ENCODE measurements around the gene CGB3. TPM values are rescaled to one million over a fixed set of nuclear protein-coding genes. Genes with fewer than 3 reads are reported as not detected.
"Not testable (repeated sequence)": the region's sequence is repeated elsewhere in the genome, so short reads cannot be mapped to it uniquely, and the experiment has no call there.

CGB3 gene
- total RNA-seq, 2 experiments from 2014 or later = not detected

DNA sequence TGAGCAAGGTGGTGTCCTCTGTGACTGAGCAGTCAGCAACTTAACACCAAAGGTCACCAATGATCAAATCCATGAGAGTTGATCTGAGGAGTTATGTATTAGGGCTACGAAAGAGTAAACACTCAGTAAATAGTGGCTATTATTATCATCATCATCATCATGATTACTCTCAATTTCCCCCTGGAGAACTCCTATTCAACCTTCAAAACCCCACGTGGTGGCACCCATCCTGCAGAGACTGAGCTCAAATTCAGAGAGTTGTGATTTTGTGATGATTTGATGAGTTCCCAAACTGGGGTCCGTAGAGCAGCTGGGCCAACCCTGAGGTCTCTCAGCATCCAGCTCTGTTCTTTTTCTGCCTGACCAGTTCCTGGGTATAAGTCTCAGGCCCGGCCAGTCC lies 25.7 kb upstream of the CGB3 start:
- DNase-seq (ENCODE audit: low spot score); H3K9me2 ChIP-seq (ENCODE audit: insufficient read depth, low read length); H3K4me1 ChIP-seq (ENCODE audit: insufficient read depth, low read length, poor library complexity, severe bottlenecking); H3K4me2 ChIP-seq (ENCODE audit: low read length); intact Hi-C loops (cut with micrococcal nuclease; ENCODE audit: unreplicated experiment); POLR2A ChIA-PET; H3K9me3 ChIP-seq (ENCODE audit: low read length); BruUV-seq (replicated peaks); H3K79me2 ChIP-seq (ENCODE audit: insufficient read depth, low read depth, low read length); CTCF ChIA-PET (ENCODE audit: unreplicated experiment); H3K27ac ChIP-seq (ENCODE audit: low read depth, low read length, poor library complexity, severe bottlenecking); H2AFZ ChIP-seq (ENCODE audit: low read length); H3K36me3 ChIP-seq (ENCODE audit: insufficient read depth, low read length); H3K4me3 ChIP-seq (ENCODE audit: low read depth, low read length, poor library complexity, severe bottlenecking); H4K20me1 ChIP-seq (ENCODE audit: insufficient read depth, low read length): not testable (repeated sequence)

DNA sequence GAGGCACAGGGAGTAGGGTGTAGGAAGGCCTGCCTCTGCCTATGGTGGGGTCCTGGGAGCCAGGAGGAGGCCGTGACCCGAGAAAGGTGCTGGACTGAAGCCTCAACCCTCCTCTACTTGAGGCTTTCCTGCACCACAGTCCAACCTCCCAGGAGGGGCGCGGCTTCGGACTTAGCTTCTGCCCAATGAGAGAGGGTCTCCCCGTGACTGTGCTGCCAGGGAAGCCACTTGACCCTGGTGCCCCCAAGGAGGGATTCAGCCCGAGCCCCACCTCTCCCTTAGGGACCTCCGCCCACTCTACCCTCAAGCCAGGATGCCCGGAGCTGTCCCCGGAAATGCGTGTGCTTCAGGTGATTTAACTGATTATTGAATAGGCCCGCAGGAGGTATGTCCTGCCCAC lies 24.9 kb upstream of the CGB3 start, which contains the start of gene CGB8:
Gene CGB8, minus strand, starts transcription at position 101 of the 400 bp plus-strand sequence. CDS start 372 bp downstream, outside the sequence.
- H3K36me3 ChIP-seq (ENCODE audit: insufficient read depth, low read length); H3K9me3 ChIP-seq (ENCODE audit: low read length); H3K4me2 ChIP-seq (ENCODE audit: low read length); CTCF ChIA-PET (ENCODE audit: unreplicated experiment); H3K27ac ChIP-seq (ENCODE audit: low read depth, low read length, poor library complexity, severe bottlenecking); POLR2A ChIA-PET; H3K4me3 ChIP-seq (ENCODE audit: low read depth, low read length, poor library complexity, severe bottlenecking); DNase-seq (ENCODE audit: low spot score); H3K9me2 ChIP-seq (ENCODE audit: insufficient read depth, low read length); H4K20me1 ChIP-seq (ENCODE audit: insufficient read depth, low read length); H2AFZ ChIP-seq (ENCODE audit: low read length); H3K4me1 ChIP-seq (ENCODE audit: insufficient read depth, low read length, poor library complexity, severe bottlenecking); H3K79me2 ChIP-seq (ENCODE audit: insufficient read depth, low read depth, low read length); intact Hi-C loops (cut with micrococcal nuclease; ENCODE audit: unreplicated experiment); BruUV-seq (replicated peaks): not testable (repeated sequence)

DNA sequence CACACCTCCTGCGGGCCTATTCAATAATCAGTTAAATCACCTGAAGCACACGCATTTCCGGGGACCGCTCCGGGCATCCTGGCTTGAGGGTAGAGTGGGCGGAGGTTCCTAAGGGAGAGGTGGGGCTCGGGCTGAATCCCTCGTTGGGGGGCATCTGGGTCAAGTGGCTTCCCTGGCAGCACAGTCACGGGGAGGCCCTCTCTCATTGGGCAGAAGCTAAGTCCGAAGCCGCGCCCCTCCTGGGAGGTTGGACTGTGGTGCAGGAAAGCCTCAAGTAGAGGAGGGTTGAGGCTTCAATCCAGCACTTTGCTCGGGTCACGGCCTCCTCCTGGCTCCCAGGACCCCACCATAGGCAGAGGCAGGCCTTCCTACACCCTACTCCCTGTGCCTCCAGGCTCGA lies 19.4 kb upstream of the CGB3 start, which contains the start of gene CGB5:
Gene CGB5, plus strand, starts transcription at position 301 of the 400 bp plus-strand sequence. CDS start 362 bp downstream, outside the sequence.
- DNase-seq (ENCODE audit: low spot score); H3K36me3 ChIP-seq (ENCODE audit: insufficient read depth, low read length); H3K9me3 ChIP-seq (ENCODE audit: low read length); BruUV-seq (replicated peaks); H4K20me1 ChIP-seq (ENCODE audit: insufficient read depth, low read length); H3K79me2 ChIP-seq (ENCODE audit: insufficient read depth, low read depth, low read length); H3K4me2 ChIP-seq (ENCODE audit: low read length); POLR2A ChIA-PET; CTCF ChIA-PET (ENCODE audit: unreplicated experiment); intact Hi-C loops (cut with micrococcal nuclease; ENCODE audit: unreplicated experiment); H2AFZ ChIP-seq (ENCODE audit: low read length); H3K4me1 ChIP-seq (ENCODE audit: insufficient read depth, low read length, poor library complexity, severe bottlenecking); H3K4me3 ChIP-seq (ENCODE audit: low read depth, low read length, poor library complexity, severe bottlenecking); H3K27ac ChIP-seq (ENCODE audit: low read depth, low read length, poor library complexity, severe bottlenecking); H3K9me2 ChIP-seq (ENCODE audit: insufficient read depth, low read length): not testable (repeated sequence)

DNA sequence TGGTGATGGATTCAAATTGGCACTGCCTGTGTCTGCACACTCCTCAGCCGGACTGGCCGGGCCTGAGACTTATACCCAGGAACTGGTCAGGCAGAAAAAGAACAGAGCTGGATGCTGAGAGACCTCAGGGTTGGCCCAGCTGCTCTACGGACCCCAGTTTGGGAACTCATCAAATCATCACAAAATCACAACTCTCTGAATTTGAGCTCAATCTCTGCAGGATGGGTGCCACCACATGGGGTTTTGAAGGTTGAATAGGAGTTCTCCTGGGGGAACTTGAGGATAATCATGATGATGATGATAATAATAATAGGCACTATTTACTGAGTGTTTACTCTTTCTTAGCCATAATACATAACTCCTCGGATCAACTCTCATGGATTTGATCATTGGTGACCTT lies 18.5 kb upstream of the CGB3 start:
- BruUV-seq (replicated peaks); H4K20me1 ChIP-seq (ENCODE audit: insufficient read depth, low read length); H3K36me3 ChIP-seq (ENCODE audit: insufficient read depth, low read length); H3K9me2 ChIP-seq (ENCODE audit: insufficient read depth, low read length); H3K4me1 ChIP-seq (ENCODE audit: insufficient read depth, low read length, poor library complexity, severe bottlenecking); H3K4me3 ChIP-seq (ENCODE audit: low read depth, low read length, poor library complexity, severe bottlenecking); CTCF ChIA-PET (ENCODE audit: unreplicated experiment); H3K4me2 ChIP-seq (ENCODE audit: low read length); DNase-seq (ENCODE audit: low spot score); H2AFZ ChIP-seq (ENCODE audit: low read length); intact Hi-C loops (cut with micrococcal nuclease; ENCODE audit: unreplicated experiment); H3K9me3 ChIP-seq (ENCODE audit: low read length); H3K79me2 ChIP-seq (ENCODE audit: insufficient read depth, low read depth, low read length); H3K27ac ChIP-seq (ENCODE audit: low read depth, low read length, poor library complexity, severe bottlenecking); POLR2A ChIA-PET: not testable (repeated sequence)

DNA sequence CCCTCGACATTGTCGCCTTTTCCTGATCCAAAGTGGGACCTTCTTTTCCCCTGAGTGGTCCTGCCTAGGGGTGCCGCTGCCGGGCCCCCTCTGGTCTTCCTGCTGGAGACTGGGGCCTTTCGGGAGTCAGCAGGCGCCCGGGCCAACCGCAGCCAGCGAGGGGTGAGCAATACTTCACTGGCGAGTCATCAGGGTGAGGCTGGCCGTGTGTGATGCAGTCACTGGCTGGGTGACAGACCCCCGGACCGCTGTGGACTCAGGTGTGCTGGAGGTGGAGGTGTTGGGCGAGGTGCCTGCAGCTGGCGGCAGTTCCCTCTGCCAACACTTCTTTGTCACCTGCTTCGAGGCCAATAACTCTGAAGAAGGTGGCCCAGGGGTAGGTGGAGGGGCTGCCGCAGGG lies 18.0 kb upstream of the CGB3 start:
- BruUV-seq (replicated peaks) = no TSS peak
- no peak for DNase-seq (ENCODE audit: low spot score)
- H3K9me2 ChIP-seq (ENCODE audit: insufficient read depth, low read length) = no peaks in the 10 kb centered on the region
- H3K4me2 ChIP-seq (ENCODE audit: low read length) = no peak overlapping the region
- H3K79me2 ChIP-seq (ENCODE audit: insufficient read depth, low read depth, low read length) = no peaks in the 10 kb centered on the region
- no peaks in the 10 kb centered on the region for H4K20me1 ChIP-seq (ENCODE audit: insufficient read depth, low read length)
- no peaks in the 10 kb centered on the region for H3K36me3 ChIP-seq (ENCODE audit: insufficient read depth, low read length)
- no peak overlapping the region for H2AFZ ChIP-seq (ENCODE audit: low read length)
- no peak overlapping the region for H3K27ac ChIP-seq (ENCODE audit: low read depth, low read length, poor library complexity, severe bottlenecking)
- no peaks in the 10 kb centered on the region for H3K4me1 ChIP-seq (ENCODE audit: insufficient read depth, low read length, poor library complexity, severe bottlenecking)
- no peaks in the 10 kb centered on the region for H3K9me3 ChIP-seq (ENCODE audit: low read length)
- POLR2A ChIA-PET = no interaction called here
- CTCF ChIA-PET (ENCODE audit: unreplicated experiment) = no interaction called here
- H3K4me3 ChIP-seq (ENCODE audit: low read depth, low read length, poor library complexity, severe bottlenecking) = no peak overlapping the region
- intact Hi-C loops (cut with micrococcal nuclease; ENCODE audit: unreplicated experiment) = no loop called here
- TF ChIP-seq EZH2phosphoT487 (IDR thresholded peaks at IDR 0.05; ENCODE audit: borderline replicate concordance, low read depth, low read length) = no peak
- TF ChIP-seq, protein P1, sequence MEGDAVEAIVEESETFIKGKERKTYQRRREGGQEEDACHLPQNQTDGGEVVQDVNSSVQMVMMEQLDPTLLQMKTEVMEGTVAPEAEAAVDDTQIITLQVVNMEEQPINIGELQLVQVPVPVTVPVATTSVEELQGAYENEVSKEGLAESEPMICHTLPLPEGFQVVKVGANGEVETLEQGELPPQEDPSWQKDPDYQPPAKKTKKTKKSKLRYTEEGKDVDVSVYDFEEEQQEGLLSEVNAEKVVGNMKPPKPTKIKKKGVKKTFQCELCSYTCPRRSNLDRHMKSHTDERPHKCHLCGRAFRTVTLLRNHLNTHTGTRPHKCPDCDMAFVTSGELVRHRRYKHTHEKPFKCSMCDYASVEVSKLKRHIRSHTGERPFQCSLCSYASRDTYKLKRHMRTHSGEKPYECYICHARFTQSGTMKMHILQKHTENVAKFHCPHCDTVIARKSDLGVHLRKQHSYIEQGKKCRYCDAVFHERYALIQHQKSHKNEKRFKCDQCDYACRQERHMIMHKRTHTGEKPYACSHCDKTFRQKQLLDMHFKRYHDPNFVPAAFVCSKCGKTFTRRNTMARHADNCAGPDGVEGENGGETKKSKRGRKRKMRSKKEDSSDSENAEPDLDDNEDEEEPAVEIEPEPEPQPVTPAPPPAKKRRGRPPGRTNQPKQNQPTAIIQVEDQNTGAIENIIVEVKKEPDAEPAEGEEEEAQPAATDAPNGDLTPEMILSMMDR (conservative IDR thresholded peaks at IDR 0.05; ENCODE audit: low read length) = no peak

DNA sequence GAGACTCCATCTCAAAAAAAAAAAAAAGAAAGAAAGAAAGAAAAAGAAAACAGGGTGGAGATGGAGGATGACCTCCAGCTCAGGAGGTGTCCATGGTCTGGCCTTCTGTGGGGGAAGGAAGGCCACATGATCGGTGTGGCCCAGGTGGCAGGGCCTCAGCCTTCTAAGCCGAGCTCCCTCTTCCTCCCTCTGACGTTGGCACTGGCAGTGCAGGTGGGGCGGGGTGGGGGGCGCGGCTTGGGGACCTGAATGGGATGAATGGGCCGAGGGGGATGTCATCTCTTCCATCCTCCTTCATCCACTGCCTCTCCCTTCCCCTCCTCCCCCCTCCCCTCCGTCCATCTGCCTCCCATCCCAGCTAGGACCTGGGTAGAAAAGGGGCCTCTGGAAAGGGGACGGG lies 15.6 kb upstream of the CGB3 start:
- POLR2A ChIA-PET = interaction anchor here (0.6 kb wide), 2 partner anchors 28 to 56 kb away, joined by 3 read pairs; no protein-coding TSS in a partner anchor
- H3K4me2 ChIP-seq (ENCODE audit: low read length); H3K36me3 ChIP-seq (ENCODE audit: insufficient read depth, low read length); H2AFZ ChIP-seq (ENCODE audit: low read length); H3K9me3 ChIP-seq (ENCODE audit: low read length); H3K4me1 ChIP-seq (ENCODE audit: insufficient read depth, low read length, poor library complexity, severe bottlenecking); CTCF ChIA-PET (ENCODE audit: unreplicated experiment); DNase-seq (ENCODE audit: low spot score); intact Hi-C loops (cut with micrococcal nuclease; ENCODE audit: unreplicated experiment); H3K4me3 ChIP-seq (ENCODE audit: low read depth, low read length, poor library complexity, severe bottlenecking); H3K79me2 ChIP-seq (ENCODE audit: insufficient read depth, low read depth, low read length); H4K20me1 ChIP-seq (ENCODE audit: insufficient read depth, low read length); BruUV-seq (replicated peaks); H3K27ac ChIP-seq (ENCODE audit: low read depth, low read length, poor library complexity, severe bottlenecking); H3K9me2 ChIP-seq (ENCODE audit: insufficient read depth, low read length): not testable (repeated sequence)
